CD4-positive, alpha-beta T cell (primary cell): ENCODE data around the gene PARVB. TPM values are rescaled to one million over a fixed set of nuclear protein-coding genes. Genes with fewer than 3 reads are reported as not detected.
A peak's percentile ranks its signal among the peaks of the same experiment; 100 is the strongest.

Experiments
- ATAC-seq: fragments of 200-7000 bp; cut with Tn5 transposase; one replicate; pipeline ENCODE4 v1.10.0; 2022; ENCODE audit warnings: mild to moderate bottlenecking; ENCODE audit not compliant: poor library complexity
- CTCF ChIA-PET: fragments of 350-600 bp; sonication (Branson Sonifier 250); formaldehyde crosslinking; loops from one replicate; lab custom pipeline; 2021; ENCODE audit warnings: antibody characterized with exemption, inconsistent platforms; lab: Charles Lee
- POLR2A ChIA-PET: fragments of 350-600 bp; sonication (Branson Sonifier 250); formaldehyde crosslinking; loops from one replicate; lab custom pipeline; 2021; ENCODE audit warnings: antibody characterized with exemption, inconsistent platforms; lab: Charles Lee
- DNase-seq, 14 experiments: peaks; one replicate each; pipeline ENCODE4 v3.0.0-alpha.2; 2013 to 2020; ENCODE audit warnings: mixed read lengths in 2 of 14
- H3K27ac ChIP-seq, 2 donors: one replicate each; pipeline versions ENCODE4 v1.5.1 to v1.7.0; 2013; ENCODE audit warnings: low read length in 2 of 2, low read depth in 1 of 2, mild to moderate bottlenecking in 1 of 2
- H3K27me3 ChIP-seq, 2 experiments: 1 replicate in 1 of 2; 2 replicates in 1 of 2; pipeline versions ENCODE4 v1.6.1 to v1.7.0; 2013; ENCODE audit warnings: low read length in 2 of 2, control low read depth in 1 of 2, mild to moderate bottlenecking in 1 of 2, moderate library complexity in 1 of 2; ENCODE audit not compliant: insufficient read depth in 2 of 2, control insufficient read depth in 1 of 2
- H3K36me3 ChIP-seq: one replicate; pipeline ENCODE4 v1.6.1; 2013; ENCODE audit warnings: low read length, control low read depth; ENCODE audit not compliant: insufficient read depth
- H3K4me1 ChIP-seq: one replicate; pipeline ENCODE4 v1.6.1; 2013; ENCODE audit warnings: low read length, control low read depth; ENCODE audit not compliant: insufficient read depth
- H3K4me3 ChIP-seq: one replicate; pipeline ENCODE4 v1.5.1; 2013; ENCODE audit warnings: mild to moderate bottlenecking, low read length, moderate library complexity
- H3K9me3 ChIP-seq, 2 experiments: 1 replicate in 1 of 2; 2 replicates in 1 of 2; pipeline versions ENCODE4 v1.6.1 to v1.7.0; 2013; ENCODE audit warnings: low read length in 2 of 2, mild to moderate bottlenecking in 2 of 2, control low read depth in 1 of 2, moderate library complexity in 1 of 2; ENCODE audit not compliant: control insufficient read depth in 1 of 2, insufficient read depth in 1 of 2
- H3K27ac Mint-ChIP-seq: one replicate; pipeline ENCODE4 v1.8.0; 2020; ENCODE audit warnings: mixed read lengths
- H3K27me3 Mint-ChIP-seq: one replicate; pipeline ENCODE4 v1.8.0; 2021; ENCODE audit warnings: mixed read lengths
- H3K36me3 Mint-ChIP-seq: one replicate; pipeline ENCODE4 v1.8.0; 2021; ENCODE audit warnings: low read depth, mixed read lengths
- H3K4me1 Mint-ChIP-seq: one replicate; pipeline ENCODE4 v1.8.0; 2021; ENCODE audit warnings: low read depth, mixed read lengths
- H3K4me3 Mint-ChIP-seq: one replicate; pipeline ENCODE4 v1.8.0; 2020; ENCODE audit warnings: mild to moderate bottlenecking, mixed read lengths
- H3K9me3 Mint-ChIP-seq: one replicate; pipeline ENCODE4 v1.8.0; 2020; ENCODE audit warnings: mixed read lengths
- intact Hi-C, 2 experiments: fragments of 100-400 bp; cut with DNase I in 1 of 2; cut with micrococcal nuclease in 1 of 2; formaldehyde crosslinking; loops; one replicate each; pipeline versions ENCODE4 v1.15.1 to v1.9.0; 2023 to 2025; cut with DNase I, micrococcal nuclease
- total RNA-seq, 174 experiments: library from RNA in 2 of 174; stranded (reverse) in 2 of 174; gene quantifications; one replicate each; pipeline ENCODE4 v1.2.3 and lab custom pipeline; 2021 to 2026
- TF ChIP-seq, protein P1 (sequence below): fragments of 200-600 bp; IDR thresholded peaks from one replicate; pipeline ENCODE4 v1.8.0; 2022; ENCODE audit warnings: antibody characterized with exemption, mild to moderate bottlenecking

Gene PARVB
- total RNA-seq, 2 experiments from 2014 or later = 6.2 to 6.4 TPM

DNA sequence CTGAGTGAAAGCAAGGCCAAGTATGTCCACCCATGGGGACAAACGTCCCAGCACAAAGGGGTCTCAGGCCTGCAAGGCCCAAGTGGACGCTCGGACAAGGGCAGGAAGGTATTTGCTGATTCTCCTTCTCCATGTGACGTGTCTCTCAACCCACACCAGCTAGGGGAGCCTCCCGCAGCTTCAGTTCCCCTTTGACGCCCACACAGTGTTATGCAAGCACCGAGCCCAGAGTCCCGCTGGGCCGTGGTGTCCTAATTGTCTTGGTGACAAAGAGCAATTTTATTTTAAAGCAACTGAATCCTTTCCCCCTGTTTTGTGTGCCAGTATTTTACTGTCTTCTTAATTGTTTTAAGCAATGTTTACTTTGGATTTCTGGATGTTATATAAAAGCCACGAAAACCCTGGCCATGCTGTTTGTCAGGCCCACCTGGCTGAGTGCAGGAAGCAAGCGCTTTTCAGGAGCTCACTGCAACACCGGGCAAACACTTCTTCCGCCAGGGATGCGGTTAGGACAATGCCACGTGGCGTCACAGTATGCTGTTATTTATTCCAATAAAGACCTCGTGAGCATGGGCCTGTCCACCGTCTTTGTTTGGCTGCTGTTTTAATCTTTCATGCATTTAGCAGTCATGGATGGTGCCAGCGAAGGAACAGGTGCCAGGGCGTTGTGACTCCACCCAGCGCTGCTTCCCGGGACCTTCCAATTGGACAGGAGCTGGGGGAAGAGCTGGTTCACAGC, 148.4 kb downstream of the PARVB start:
- Mint-ChIP-seq H3K27ac (no peak overlapping the region), H3K27me3 (no peaks in the 10 kb centered on the region), H3K4me1 (no peaks in the 10 kb centered on the region), H3K36me3 (no peaks in the 10 kb centered on the region), H3K4me3 (no peak overlapping the region), H3K9me3 (no peaks in the 10 kb centered on the region)
- POLR2A ChIA-PET = interaction anchor here (1.3 kb wide), 1 partner anchor 9 kb away, joined by 5 read pairs; the partner anchor contains the start of gene PARVG
- H3K27me3 ChIP-seq = no peaks in the 10 kb centered on the region
- peak in 3 of 14 experiments; percentile 32 to 71 (median 64) for DNase-seq
- intact Hi-C loops = no loop called here
- peak overlapping the region in 1 of 2 donors; percentile 15 for H3K27ac ChIP-seq
- CTCF ChIA-PET = no interaction called here
- TF ChIP-seq, protein P1, sequence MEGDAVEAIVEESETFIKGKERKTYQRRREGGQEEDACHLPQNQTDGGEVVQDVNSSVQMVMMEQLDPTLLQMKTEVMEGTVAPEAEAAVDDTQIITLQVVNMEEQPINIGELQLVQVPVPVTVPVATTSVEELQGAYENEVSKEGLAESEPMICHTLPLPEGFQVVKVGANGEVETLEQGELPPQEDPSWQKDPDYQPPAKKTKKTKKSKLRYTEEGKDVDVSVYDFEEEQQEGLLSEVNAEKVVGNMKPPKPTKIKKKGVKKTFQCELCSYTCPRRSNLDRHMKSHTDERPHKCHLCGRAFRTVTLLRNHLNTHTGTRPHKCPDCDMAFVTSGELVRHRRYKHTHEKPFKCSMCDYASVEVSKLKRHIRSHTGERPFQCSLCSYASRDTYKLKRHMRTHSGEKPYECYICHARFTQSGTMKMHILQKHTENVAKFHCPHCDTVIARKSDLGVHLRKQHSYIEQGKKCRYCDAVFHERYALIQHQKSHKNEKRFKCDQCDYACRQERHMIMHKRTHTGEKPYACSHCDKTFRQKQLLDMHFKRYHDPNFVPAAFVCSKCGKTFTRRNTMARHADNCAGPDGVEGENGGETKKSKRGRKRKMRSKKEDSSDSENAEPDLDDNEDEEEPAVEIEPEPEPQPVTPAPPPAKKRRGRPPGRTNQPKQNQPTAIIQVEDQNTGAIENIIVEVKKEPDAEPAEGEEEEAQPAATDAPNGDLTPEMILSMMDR = no peak
- H3K36me3 ChIP-seq = no peaks in the 10 kb centered on the region
- H3K4me1 ChIP-seq = peaks cover 7% of the 10 kb centered on the region
- H3K4me3 ChIP-seq = no peak overlapping the region
- no peaks in the 10 kb centered on the region for H3K9me3 ChIP-seq
- no peak for ATAC-seq

DNA sequence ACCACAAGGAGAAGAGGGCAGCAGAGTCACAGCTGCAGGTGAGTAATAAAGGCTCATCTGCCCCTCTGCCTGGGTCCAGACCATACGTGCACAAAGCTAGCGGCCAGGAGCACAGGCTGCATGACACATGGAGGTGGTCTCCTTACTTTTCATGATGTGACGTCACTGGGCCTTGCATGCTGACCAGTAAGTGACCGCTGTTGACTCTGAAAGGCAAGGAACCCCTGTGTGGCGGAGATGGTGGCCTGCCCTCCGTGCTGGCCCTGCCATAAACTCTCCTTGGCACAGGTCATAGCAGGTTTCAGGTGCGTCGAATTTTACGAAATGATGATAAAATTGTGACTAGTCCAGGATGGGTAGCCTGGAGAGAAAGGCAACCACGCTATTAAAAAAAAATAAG, 149.1 kb downstream of the PARVB start:
- DNase-seq (no peak), ATAC-seq (no peak)
- Histone ChIP-seq H3K9me3 (no peaks in the 10 kb centered on the region), H3K4me1 (peaks cover 7% of the 10 kb centered on the region), H3K36me3 (no peaks in the 10 kb centered on the region), H3K27me3 (no peaks in the 10 kb centered on the region), H3K4me3 (no peak overlapping the region), H3K27ac (no peak overlapping the region)
- no peaks in the 10 kb centered on the region for H3K4me1 Mint-ChIP-seq
- H3K9me3 Mint-ChIP-seq = no peaks in the 10 kb centered on the region
- intact Hi-C loops = no loop called here
- no peaks in the 10 kb centered on the region for H3K27me3 Mint-ChIP-seq
- no peak overlapping the region for H3K27ac Mint-ChIP-seq
- no peak overlapping the region for H3K4me3 Mint-ChIP-seq
- POLR2A ChIA-PET = interaction anchor here (1.3 kb wide), 1 partner anchor 8 kb away, joined by 5 read pairs; the partner anchor contains the start of gene PARVG
- CTCF ChIA-PET = interaction anchor here (0.8 kb wide), 1 partner anchor 22 kb away, joined by 3 read pairs; no protein-coding TSS in a partner anchor
- H3K36me3 Mint-ChIP-seq = no peaks in the 10 kb centered on the region
- TF ChIP-seq, protein P1 = no peak

DNA sequence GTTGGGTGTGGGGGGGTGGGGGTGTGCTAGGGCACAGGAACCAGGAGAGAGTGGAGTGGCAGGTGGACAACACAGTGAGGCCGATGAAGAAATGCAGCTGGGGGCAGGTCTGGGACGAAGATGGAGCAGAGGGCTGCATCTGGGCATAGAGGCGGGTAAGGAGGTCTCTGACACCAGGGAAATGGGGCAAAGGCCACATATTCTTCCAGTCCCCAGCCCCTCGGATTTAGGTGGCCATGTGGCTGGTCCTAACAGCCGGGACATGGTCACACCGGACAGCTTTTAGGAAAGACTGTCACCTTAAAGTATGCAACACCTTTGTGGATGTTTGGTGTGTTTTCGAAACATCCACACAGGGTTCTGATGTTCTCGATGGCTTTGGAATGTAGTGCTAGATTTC, 151.6 kb downstream of the PARVB start:
- peaks cover 14% of the 10 kb centered on the region for H3K4me1 ChIP-seq
- Mint-ChIP-seq H3K9me3 (no peaks in the 10 kb centered on the region), H3K36me3 (no peaks in the 10 kb centered on the region), H3K4me1 (peaks cover 5% of the 10 kb centered on the region), H3K27me3 (no peaks in the 10 kb centered on the region), H3K27ac (no peak overlapping the region), H3K4me3 (no peak overlapping the region)
- H3K36me3 ChIP-seq = no peaks in the 10 kb centered on the region
- CTCF ChIA-PET = no interaction called here
- H3K27me3 ChIP-seq = no peaks in the 10 kb centered on the region
- no peaks in the 10 kb centered on the region for H3K9me3 ChIP-seq
- DNase-seq (no peak), ATAC-seq (no peak)
- no peak overlapping the region for H3K27ac ChIP-seq
- H3K4me3 ChIP-seq = no peak overlapping the region
- intact Hi-C loops = no loop called here
- POLR2A ChIA-PET = no interaction called here
- TF ChIP-seq, protein P1 = no peak
